Keratinocyte (primary cell): ENCODE data around the gene AARSD1.
"Not testable (repeated sequence)": the region's sequence is repeated elsewhere in the genome, so short reads cannot be mapped to it uniquely, and the experiment has no call there.

Experiments used
- EZH2 ChIP-seq: IDR thresholded peaks from one replicate; pipeline ENCODE4 v1.6.1; 2012; ENCODE audit warnings: inconsistent platforms, mild to moderate bottlenecking, low read length, moderate library complexity
- TF ChIP-seq, protein P1 (sequence below), 3 experiments: IDR thresholded peaks in 1 of 3; conservative IDR thresholded peaks in 1 of 3; optimal IDR thresholded peaks in 1 of 3; 2 replicates in 2 of 3; 3 replicates in 1 of 3; pipeline versions ENCODE3 to v1.5.1; 2011; ENCODE audit warnings: low read length in 3 of 3, mild to moderate bottlenecking in 3 of 3, moderate library complexity in 2 of 3, control low read depth in 1 of 3, inconsistent platforms in 1 of 3; ENCODE audit not compliant: insufficient read depth in 2 of 3; ENCODE audit errors: extremely low read depth in 1 of 3

DNA sequence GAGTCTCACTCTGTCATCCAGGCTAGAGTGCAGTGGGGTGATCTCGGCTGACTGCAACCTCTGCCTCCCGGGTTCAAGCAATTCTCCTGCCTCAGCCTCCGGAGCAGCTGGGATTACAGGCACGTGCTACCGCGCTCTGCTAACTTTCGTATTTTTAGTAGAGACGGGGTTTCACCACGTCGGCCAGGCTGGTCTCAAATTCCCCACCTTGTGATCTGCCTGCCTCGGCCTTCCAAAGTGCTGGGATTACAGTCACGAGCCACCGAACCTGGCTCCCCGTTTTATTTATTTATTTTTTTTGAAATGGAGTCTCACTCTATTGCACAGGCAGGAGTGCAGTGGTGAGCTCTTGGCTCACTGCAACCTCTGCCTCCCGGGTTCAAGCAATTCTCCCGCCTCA, 11.4 kb upstream of the AARSD1 start:
- TF ChIP-seq, protein P1, sequence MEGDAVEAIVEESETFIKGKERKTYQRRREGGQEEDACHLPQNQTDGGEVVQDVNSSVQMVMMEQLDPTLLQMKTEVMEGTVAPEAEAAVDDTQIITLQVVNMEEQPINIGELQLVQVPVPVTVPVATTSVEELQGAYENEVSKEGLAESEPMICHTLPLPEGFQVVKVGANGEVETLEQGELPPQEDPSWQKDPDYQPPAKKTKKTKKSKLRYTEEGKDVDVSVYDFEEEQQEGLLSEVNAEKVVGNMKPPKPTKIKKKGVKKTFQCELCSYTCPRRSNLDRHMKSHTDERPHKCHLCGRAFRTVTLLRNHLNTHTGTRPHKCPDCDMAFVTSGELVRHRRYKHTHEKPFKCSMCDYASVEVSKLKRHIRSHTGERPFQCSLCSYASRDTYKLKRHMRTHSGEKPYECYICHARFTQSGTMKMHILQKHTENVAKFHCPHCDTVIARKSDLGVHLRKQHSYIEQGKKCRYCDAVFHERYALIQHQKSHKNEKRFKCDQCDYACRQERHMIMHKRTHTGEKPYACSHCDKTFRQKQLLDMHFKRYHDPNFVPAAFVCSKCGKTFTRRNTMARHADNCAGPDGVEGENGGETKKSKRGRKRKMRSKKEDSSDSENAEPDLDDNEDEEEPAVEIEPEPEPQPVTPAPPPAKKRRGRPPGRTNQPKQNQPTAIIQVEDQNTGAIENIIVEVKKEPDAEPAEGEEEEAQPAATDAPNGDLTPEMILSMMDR (optimal IDR thresholded peaks at IDR 0.05 in 1 of 3, IDR thresholded peaks at IDR 0.05 in 1 of 3, conservative IDR thresholded peaks at IDR 0.05 in 1 of 3; ENCODE audit: extremely low read depth in 1 of 3, insufficient read depth in 2 of 3, low read length in 3 of 3) = not testable (repeated sequence)
- not testable (repeated sequence) for TF ChIP-seq EZH2
